Effector CD8-positive, alpha-beta T cell (primary cell): ENCODE results near the gene MAGOH.

Source experiments
- DNase-seq: peaks from one replicate; lab custom pipeline; 2025; lab: John Stamatoyannopoulos, UW

The MAGOH gene

GRCh38 chr1:53270873-53271272, 32.6 kb upstream of the MAGOH start:
- DNase-seq: no peak

GRCh38 chr1:53270107-53270506, 31.8 kb upstream of the MAGOH start:
- DNase-seq: no peak

- DNase-seq: no peak
These were observed 29.4 kb upstream of the MAGOH start for GRCh38 chr1:53267761-53268160.

DNA sequence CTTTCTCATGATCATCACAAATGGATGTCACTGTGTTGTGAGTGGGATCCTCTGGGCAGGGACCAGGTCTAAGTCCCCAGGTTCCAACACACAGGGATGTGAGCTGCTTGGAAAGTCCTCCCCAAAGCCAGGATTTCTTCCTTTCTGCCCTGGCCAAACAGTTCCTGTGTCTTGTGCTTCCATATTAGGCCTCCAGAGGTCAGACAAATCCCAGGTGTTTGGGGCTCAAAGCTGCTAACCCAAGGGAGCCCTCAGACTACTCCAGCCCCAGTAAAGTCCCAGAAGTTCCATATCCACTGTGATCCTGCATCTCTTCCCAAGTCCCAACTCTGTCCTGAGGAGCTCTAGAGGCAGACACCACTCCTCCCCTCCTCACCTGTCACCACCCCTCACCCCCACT, 27.7 kb upstream of the MAGOH start:
- no peak for DNase-seq

GRCh38 chr1:53265581-53265980, 27.3 kb upstream of the MAGOH start:
- no peak for DNase-seq

GRCh38 chr1:53264048-53264447, 25.7 kb upstream of the MAGOH start:
- DNase-seq: no peak

GRCh38 chr1:53262000-53262399, 23.7 kb upstream of the MAGOH start:
- DNase-seq: no peak

DNA sequence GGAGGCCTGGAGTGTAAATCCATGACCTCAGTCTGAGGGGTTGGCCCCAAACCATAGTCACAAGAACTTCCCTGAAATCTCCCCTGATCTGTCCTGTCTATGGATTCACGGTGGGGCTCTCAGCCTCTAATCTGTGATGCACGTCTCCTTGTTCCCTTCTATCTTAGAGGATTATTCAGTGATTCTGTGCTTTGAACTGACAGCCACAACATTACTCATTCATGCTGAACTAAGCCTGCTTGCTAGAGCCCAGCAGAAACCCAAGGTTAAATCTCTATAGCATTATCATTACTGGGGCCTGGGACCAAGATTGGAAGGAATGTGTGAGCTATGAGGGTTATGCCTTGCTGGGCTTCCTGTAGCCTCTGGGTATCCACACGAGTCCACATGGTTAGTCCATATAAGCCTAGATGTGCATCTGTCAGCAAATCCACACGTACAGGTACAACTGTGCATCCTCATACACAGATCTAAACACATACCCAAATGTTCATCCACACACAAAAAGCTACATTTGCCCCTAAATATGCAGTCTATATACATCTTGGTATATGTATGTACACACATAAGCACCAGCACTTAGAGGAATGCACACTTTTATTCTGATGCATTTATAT, 22.4 kb upstream of the MAGOH start:
- no peak for DNase-seq

DNA sequence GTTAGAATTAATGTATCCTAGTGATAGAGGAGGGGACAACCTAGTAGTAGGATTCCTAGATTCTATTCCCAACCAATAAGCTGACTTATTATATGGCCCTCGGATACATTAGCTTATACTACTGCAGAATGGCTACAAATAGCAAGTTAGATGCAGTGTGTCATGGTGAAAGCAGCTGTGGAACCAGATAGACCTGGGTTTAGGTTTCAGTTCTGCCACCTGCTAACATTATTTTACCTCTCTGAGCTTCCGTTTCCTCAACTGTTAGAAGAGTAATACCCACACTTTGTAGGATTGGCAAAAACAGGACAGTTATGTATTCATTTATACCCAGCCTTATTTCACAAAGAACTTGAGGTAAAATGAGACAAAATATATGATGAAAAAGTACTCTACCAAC, 21.6 kb upstream of the MAGOH start:
- DNase-seq: no peak

GRCh38 chr1:53258216-53258615, 19.9 kb upstream of the MAGOH start:
- no peak for DNase-seq

DNA sequence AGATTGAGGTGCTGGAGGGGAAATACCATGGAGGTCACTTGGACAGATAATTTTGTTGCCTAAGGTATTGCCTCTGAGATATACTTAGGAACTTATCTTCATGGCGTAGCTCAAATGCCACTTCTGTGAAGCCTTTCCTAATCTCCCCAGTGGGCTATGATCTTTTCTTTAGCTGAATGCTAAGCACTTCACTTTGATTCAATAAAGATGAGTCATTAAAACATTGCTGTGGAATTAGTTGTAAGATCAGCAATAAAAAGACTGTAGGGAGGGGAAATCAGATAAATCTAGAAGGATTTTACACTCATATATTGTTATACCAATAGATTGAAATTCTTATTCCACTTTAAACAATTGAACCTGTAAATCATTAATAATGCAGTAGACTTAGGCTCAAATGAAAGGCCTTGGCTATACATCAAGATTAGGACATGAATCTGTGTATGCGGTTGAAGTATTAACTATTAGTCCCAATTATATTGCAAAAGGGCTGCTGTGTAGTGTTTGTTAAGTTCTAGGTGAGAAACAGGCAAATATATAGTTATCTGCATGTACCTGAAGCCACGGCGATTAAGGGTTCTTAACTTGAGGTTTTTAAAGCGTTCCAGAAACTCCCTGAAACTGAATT, 19.2 kb upstream of the MAGOH start:
- no peak for DNase-seq

GRCh38 chr1:53256511-53257453, 18.5 kb upstream of the MAGOH start:
- no peak for DNase-seq

DNA sequence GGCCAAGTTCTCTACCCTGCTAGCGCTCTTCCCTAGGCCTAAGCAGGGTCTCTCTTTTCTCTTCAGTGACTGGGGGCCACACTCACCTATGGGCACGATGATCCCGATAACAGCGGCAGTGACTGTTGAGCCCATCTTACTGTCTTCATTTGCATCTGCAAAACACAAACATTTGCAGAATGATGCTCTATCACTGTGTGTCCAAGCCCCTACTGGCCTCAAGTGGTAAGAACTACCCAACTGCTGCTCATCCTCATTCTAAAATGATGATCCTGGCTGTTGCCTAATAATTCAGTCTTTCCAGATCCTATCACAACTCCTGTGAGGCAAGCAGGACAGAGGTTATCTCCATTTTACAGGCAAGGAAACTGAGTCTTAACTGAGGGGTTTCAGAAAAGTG, 16.7 kb upstream of the MAGOH start:
- DNase-seq: no peak

DNA sequence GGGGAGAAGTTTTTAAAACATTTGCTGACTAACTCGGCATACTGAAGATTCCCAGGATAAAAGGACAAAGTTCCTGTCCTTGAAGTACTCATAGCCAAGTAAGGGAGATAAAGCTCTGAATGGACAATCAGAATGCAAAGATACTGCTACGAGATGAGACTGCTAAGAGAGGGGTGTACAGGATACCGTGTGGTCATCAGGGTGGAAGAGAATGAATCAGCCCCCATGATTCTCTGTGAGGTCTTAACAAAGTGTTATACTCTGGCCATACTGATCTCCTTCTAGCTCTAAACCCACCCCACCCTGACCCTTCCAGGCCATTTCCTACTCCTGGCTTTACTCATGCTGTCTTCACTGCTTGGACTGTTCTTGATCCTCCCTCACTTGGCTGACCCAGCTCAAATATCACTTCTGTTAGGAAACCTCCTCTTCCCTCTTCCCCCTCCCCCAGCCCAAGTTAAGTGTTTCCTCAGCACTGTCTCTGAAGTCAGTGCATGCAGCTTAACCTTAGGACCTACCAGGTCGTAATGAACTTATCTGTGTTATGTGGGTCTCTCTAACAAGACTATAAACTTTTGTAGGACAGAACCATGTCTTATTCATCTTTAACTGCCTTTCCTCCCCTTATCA, 15.8 kb upstream of the MAGOH start:
- DNase-seq: no peak

DNA sequence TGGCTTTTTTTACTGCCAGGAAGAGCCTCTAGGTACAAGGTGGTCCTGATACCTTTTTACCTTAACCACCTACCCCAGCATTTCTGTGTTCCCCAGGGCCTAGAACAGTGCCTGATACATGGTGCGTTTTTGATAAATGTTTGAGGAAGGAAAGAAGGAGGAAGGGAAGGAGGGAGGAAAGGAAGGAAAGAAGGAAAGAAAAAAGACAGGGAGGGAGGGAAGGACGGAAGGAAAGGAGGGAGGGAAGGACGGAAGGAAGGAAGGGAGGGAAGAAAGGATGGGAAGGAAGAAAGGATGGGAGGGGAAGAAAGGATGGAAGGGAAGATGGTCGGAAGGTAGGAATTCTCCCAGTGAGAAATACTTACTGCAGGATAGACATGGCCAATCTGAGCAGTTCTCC, 12.0 kb upstream of the MAGOH start:
- no peak for DNase-seq

DNA sequence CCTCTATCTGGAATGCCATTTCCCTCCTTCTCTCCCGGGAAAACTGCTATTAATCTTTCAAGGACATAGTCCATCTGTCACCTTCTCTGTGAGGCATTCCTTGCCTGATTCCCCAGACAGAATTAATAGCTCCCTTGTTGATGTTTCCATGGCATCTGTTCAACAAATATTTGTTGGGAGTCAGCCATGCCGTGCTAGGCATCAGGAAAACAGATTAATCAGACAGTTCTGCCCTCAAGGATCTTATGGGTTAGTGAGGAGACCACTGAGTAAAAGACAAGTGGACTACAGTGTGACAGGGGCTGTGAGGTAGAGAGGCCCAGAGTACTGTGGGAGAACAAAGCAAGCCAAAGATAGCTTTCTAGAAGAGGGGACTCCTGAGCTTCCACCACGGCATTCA, 11.4 kb upstream of the MAGOH start:
- no peak for DNase-seq

GRCh38 chr1:53246261-53247134, 8.2 kb upstream of the MAGOH start:
- no peak for DNase-seq

GRCh38 chr1:53244141-53244540, 5.8 kb upstream of the MAGOH start:
- DNase-seq: no peak

DNA sequence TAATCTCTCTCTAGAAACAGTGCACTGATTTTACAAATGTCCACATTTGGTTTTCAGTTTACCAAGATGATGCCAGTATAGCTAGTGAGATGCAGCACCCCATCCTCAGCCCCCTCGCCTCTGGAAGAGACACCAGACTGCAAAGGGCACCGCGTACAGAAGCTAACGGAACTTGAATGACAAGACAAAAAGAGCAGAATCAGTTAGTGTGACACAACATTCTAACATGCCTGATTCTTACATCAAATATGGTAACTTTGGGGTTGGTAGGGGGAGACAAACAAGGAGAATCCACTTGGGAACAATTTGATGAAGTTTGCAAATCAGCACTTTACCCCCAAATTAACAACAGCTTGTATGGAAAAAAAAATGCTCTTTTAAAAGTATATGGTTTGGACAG, 4.1 kb upstream of the MAGOH start:
- DNase-seq: no peak

GRCh38 chr1:53241828-53242227, 3.5 kb upstream of the MAGOH start:
- no peak for DNase-seq

- DNase-seq: no peak
These were observed 680 bp downstream of the MAGOH start for GRCh38 chr1:53237638-53238037.

GRCh38 chr1:53220962-53221286, 17.4 kb downstream of the MAGOH start:
- no peak for DNase-seq
